Pancreas (tissue), 10 donors: ENCODE data around the gene BCORL1. TPM values are rescaled to one million over a fixed set of nuclear protein-coding genes. Genes with fewer than 3 reads are reported as not detected.

ENCODE experiments used
- ATAC-seq, 4 donors: fragments of 200-7000 bp; cut with Tn5 transposase; one replicate each; pipeline versions ENCODE4 v1.8.0 to v1.9.1; 2020; ENCODE audit warnings: mild to moderate bottlenecking in 4 of 4, moderate library complexity in 4 of 4
- DNase-seq, 6 donors: peaks; one replicate each; pipeline ENCODE4 v3.0.0-alpha.2; 2020
- FAIRE-seq: peaks from 2 replicates; lab custom pipeline; 2012; peaks lifted over from hg19 to GRCh38; lab: Jason Lieb, UNC
- H3K27ac ChIP-seq, 4 donors: fragments of 200-600 bp; sonication (generic); 1 replicate in 3 of 4; 2 replicates in 1 of 4; pipeline versions ENCODE4 v1.5.0 to v1.8.0; 2020
- H3K27me3 ChIP-seq, 4 donors: fragments of 200-600 bp; one replicate each; pipeline ENCODE4 v1.8.0; 2021
- H3K36me3 ChIP-seq, 3 donors: fragments of 200-600 bp; sonication (generic) in 1 of 3; one replicate each; pipeline versions ENCODE4 v1.5.0 to v1.8.0; 2020 to 2021
- H3K4me1 ChIP-seq, 3 donors: fragments of 200-600 bp; one replicate each; pipeline ENCODE4 v1.8.0; 2021
- H3K4me3 ChIP-seq, 4 donors: fragments of 200-600 bp; sonication (generic) in 2 of 4; one replicate each; pipeline versions ENCODE4 v1.5.0 to v1.8.0; 2020 to 2021
- H3K9me3 ChIP-seq, 4 donors: fragments of 200-600 bp; one replicate each; pipeline ENCODE4 v1.8.0; 2021
- WGBS, 2 donors: extraction: QIAGEN DNeasy Blood & Tissue Kit; methylation state at CpG; one replicate each; pipeline ENCODE4 v1.1.7; 2013; 5-methylcytosine and 5-hydroxymethylcytosine counted together
- intact Hi-C, 3 donors: fragments of 100-400 bp; cut with DNase I; formaldehyde crosslinking; loops; one replicate each; pipeline versions ENCODE4 v1.11.1 to v1.14.2; 2022
- polyA plus RNA-seq, 2 donors: library from polyadenylated mRNA; stranded (reverse); fragments of 200-250 nt; gene quantifications; one replicate each; pipeline ENCODE4 v1.2.3, GENCODE V29; 2013
- total RNA-seq, 6 donors: library from RNA; stranded (reverse); fragmentation: NEBNext Ultra II Directional in 4 of 6; extraction: Animal tissue kit (Norgen Biotek cat#: 25700) in 4 of 6; gene quantifications; one replicate each; pipeline versions ENCODE4 v1.2.1 to v1.2.4, GENCODE V29; 2021 to 2023
- TF ChIP-seq, protein P1 (sequence below), 4 donors: fragments of 200-600 bp; sonication (generic) in 3 of 4; IDR thresholded peaks; one replicate each; pipeline versions ENCODE4 v1.5.0 to v1.8.0; 2021; ENCODE audit warnings: antibody characterized with exemption in 4 of 4
- donor health status: healthy with polysubstance abuse.
- donor health status: DM: no; HTN: no; CAD: no; lungs with moderate emphysema.
- donor health status: DM: no; HTN: no; CAD: no.
- donor health status: control.
- donor health status: control.
- donor health status: Bipolar disorder and iron deficiency.
- donor health status: DM: yes; HTN: yes; CAD: no.
- donor health status: DM: no; HTN: no; CAD: no.
- donor health status: DM: no; HTN: no; CAD: no.
- donor health status: DM: yes; HTN: yes; CAD: no.

The BCORL1 gene
- total and polyA plus RNA-seq, 8 donors = 1.7 to 11.1 (median 5.6) TPM

DNA sequence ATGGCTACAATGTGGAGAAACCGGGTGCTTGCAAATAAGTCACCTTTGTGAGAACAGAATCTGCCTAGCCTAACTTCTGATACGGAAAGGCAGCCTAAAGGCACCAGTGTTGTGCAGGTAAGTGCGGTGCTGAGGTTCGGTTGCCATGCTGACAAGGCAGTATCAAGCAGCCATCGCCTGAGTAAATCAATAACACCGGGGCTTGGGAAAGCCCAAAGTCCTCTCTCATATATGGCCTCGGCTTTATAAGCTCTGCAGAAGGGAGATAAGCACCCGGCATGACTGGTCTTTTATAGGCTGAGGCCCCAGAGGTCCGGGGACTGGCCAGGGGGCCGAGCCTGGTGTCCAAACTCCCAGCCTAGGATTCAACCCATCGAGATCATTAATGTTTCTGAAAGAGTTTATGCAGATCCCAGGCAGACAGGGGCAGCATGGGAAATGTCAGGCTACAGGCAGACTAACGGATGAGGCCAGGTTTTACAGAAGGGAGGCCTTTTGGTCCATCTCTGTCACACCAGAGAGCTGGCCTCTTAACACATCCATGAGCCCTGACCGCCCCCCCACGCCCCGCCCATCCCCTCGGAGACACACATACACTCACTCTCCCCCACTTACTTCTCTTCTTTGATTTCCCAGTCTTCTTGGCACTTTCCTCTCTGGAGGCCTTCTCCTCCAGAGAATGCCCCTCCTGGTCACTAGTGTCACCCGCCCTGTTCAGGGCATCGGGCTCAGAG lies 89.3 kb downstream of the BCORL1 start:
- H3K4me1 ChIP-seq = no peaks in the 10 kb centered on the region
- DNase-seq (peak in 1 of 6 donors; percentile 6), FAIRE-seq (no peak), ATAC-seq (peak; percentile 74 to 84 (median 76))
- H3K27ac ChIP-seq = no peak overlapping the region
- H3K4me3 ChIP-seq = no peak overlapping the region
- WGBS, 2 donors = 34 to 42% methylated on average over 18 of the region's 18 CpGs
- H3K36me3 ChIP-seq = no peaks in the 10 kb centered on the region
- no peaks in the 10 kb centered on the region for H3K9me3 ChIP-seq
- no peaks in the 10 kb centered on the region for H3K27me3 ChIP-seq
- TF ChIP-seq, protein P1, sequence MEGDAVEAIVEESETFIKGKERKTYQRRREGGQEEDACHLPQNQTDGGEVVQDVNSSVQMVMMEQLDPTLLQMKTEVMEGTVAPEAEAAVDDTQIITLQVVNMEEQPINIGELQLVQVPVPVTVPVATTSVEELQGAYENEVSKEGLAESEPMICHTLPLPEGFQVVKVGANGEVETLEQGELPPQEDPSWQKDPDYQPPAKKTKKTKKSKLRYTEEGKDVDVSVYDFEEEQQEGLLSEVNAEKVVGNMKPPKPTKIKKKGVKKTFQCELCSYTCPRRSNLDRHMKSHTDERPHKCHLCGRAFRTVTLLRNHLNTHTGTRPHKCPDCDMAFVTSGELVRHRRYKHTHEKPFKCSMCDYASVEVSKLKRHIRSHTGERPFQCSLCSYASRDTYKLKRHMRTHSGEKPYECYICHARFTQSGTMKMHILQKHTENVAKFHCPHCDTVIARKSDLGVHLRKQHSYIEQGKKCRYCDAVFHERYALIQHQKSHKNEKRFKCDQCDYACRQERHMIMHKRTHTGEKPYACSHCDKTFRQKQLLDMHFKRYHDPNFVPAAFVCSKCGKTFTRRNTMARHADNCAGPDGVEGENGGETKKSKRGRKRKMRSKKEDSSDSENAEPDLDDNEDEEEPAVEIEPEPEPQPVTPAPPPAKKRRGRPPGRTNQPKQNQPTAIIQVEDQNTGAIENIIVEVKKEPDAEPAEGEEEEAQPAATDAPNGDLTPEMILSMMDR (IDR thresholded peaks at IDR 0.05) = no peak
- intact Hi-C loops = no loop called here

- TF ChIP-seq, protein P1 (IDR thresholded peaks at IDR 0.05) = no peak
- Histone ChIP-seq H3K27me3 (no peaks in the 10 kb centered on the region), H3K9me3 (no peaks in the 10 kb centered on the region), H3K27ac (no peak overlapping the region), H3K36me3 (no peaks in the 10 kb centered on the region), H3K4me3 (no peak overlapping the region), H3K4me1 (no peaks in the 10 kb centered on the region)
- intact Hi-C loops = no loop called here
- WGBS, 2 donors = 69 to 80% methylated on average over 10 of the region's 10 CpGs
- FAIRE-seq (no peak), ATAC-seq (no peak), DNase-seq (no peak)
Measured at GRCh38 chrX:130072345-130072740, 89.9 kb downstream of the BCORL1 start.

DNA sequence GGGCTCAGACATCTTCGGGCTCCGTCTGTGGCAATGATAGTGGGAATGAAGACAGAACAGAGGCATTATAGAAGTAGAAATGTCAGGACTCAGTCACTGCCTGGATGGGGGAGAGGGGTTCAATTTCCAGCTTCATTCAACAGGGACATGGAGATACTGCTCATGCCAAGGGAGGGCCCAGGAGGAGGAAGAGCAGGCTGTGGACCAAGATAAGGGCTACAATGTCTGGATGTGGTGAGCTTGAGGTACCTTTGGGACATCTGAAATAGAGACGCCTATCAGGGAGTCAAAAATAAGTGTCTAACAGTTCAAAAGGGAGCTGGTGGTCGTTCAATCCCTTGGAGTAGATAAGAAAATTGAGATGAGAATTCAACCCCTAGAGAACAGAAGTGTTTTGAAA lies 93.3 kb downstream of the BCORL1 start:
- no peak for ATAC-seq
- FAIRE-seq = no peak
- TF ChIP-seq, protein P1 (IDR thresholded peaks at IDR 0.05) = no peak
- Histone ChIP-seq H3K27me3 (no peaks in the 10 kb centered on the region), H3K27ac (no peak overlapping the region), H3K36me3 (no peaks in the 10 kb centered on the region), H3K4me1 (no peaks in the 10 kb centered on the region), H3K4me3 (no peak overlapping the region), H3K9me3 (no peaks in the 10 kb centered on the region)
- no peak for DNase-seq
- intact Hi-C loops = no loop called here
- 54 to 64% methylated on average over 4 of the region's 4 CpGs for WGBS, 2 donors

GRCh38 chrX:130079824-130080406 lies 97.5 kb downstream of the BCORL1 start:
- FAIRE-seq (no peak), DNase-seq (peak in 3 of 6 donors; percentile 25 to 60 (median 44)), ATAC-seq (peak; percentile 77 to 84 (median 80))
- 32 to 33% methylated on average over 9 of the region's 9 CpGs for WGBS, 2 donors
- Histone ChIP-seq H3K4me1 (no peaks in the 10 kb centered on the region), H3K36me3 (no peaks in the 10 kb centered on the region), H3K9me3 (no peaks in the 10 kb centered on the region), H3K27me3 (no peaks in the 10 kb centered on the region), H3K27ac (no peak overlapping the region), H3K4me3 (no peak overlapping the region)
- TF ChIP-seq, protein P1 (IDR thresholded peaks at IDR 0.05) = peak; percentile 62 to 76 (median 68)
- intact Hi-C loops = loop anchor here (5.0 to 10.0 kb wide), 3 partner anchors 105 to 115 kb away; no protein-coding TSS in a partner anchor
